ENCODE data around the gene CLASP2.

- no peak for TF ChIP-seq CTCF (IDR thresholded peaks at IDR 0.05)
- no peak for TF ChIP-seq POLR2A (IDR thresholded peaks at IDR 0.05)
Observed at GRCh38 chr3:33634262-33634661, 83.8 kb downstream of the CLASP2 start.

All from body of pancreas (tissue), 4 donors.